ENCODE data around the gene APOL6.

DNA sequence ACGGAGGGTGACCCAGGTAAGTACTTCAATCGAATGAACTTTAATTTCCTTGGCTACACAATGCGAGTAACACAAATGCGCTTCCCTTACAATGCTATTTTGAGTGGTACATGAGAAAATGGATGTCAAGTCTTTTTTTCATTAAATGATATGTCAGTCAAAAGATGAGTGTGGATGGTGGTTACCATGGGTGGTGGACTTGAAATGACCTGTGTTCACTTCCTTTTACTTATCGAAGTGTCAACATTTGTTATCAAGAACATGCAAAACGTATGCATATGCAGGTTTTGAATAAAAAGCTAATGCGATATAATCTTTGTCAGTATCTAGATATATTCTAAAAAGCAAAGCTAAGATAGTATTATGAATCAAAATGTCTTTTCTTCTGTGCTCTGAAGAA lies 60.7 kb downstream of the APOL6 start:
- TF ChIP-seq POLR2AphosphoS5 (IDR thresholded peaks at IDR 0.05) (no peak), POLR2A (IDR thresholded peaks at IDR 0.05) (no peak)

All from prostate gland (tissue), 1 donor.